ENCODE data around the gene GABBR2. TPM values are rescaled to one million over a fixed set of nuclear protein-coding genes. Genes with fewer than 3 reads are reported as not detected.

GABBR2 gene
- total and polyA plus RNA-seq, 9 of the 15 experiments (the other 6 are each of a cell fraction or from before 2014, with no cell fraction given): 0.15 to 1.9 (median 0.32) TPM

GRCh38 chr9:98375138-98375726 is 333.5 kb downstream of the GABBR2 start (continued):
- TF ChIP-seq, protein P1, sequence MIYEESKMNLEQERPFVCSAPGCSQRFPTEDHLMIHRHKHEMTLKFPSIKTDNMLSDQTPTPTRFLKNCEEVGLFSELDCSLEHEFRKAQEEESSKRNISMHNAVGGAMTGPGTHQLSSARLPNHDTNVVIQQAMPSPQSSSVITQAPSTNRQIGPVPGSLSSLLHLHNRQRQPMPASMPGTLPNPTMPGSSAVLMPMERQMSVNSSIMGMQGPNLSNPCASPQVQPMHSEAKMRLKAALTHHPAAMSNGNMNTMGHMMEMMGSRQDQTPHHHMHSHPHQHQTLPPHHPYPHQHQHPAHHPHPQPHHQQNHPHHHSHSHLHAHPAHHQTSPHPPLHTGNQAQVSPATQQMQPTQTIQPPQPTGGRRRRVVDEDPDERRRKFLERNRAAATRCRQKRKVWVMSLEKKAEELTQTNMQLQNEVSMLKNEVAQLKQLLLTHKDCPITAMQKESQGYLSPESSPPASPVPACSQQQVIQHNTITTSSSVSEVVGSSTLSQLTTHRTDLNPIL (CRISPR knock-in tag; IDR thresholded peaks at IDR 0.05): no peak
- no peak for TF ChIP-seq KAT7 (CRISPR knock-in tag; IDR thresholded peaks at IDR 0.05; ENCODE audit: borderline replicate concordance)
- TF ChIP-seq POU5F1 (IDR thresholded peaks at IDR 0.05; ENCODE audit: borderline replicate concordance, low read depth, low read length, partially characterized antibody): no peak
- TF ChIP-seq KLF10 (CRISPR knock-in tag; IDR thresholded peaks at IDR 0.05): no peak
- TF ChIP-seq CREM (IDR thresholded peaks at IDR 0.05; ENCODE audit: low read depth): peak; percentile 81
- no peak for TF ChIP-seq E2F3 (CRISPR knock-in tag; IDR thresholded peaks at IDR 0.05)
- TF ChIP-seq, protein P2, sequence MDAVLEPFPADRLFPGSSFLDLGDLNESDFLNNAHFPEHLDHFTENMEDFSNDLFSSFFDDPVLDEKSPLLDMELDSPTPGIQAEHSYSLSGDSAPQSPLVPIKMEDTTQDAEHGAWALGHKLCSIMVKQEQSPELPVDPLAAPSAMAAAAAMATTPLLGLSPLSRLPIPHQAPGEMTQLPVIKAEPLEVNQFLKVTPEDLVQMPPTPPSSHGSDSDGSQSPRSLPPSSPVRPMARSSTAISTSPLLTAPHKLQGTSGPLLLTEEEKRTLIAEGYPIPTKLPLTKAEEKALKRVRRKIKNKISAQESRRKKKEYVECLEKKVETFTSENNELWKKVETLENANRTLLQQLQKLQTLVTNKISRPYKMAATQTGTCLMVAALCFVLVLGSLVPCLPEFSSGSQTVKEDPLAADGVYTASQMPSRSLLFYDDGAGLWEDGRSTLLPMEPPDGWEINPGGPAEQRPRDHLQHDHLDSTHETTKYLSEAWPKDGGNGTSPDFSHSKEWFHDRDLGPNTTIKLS (IDR thresholded peaks at IDR 0.05; ENCODE audit: borderline replicate concordance, low read depth): 0 out of 2 replicates have a peak, but pooled peaks have one; percentile 8
- TF ChIP-seq, protein P3, sequence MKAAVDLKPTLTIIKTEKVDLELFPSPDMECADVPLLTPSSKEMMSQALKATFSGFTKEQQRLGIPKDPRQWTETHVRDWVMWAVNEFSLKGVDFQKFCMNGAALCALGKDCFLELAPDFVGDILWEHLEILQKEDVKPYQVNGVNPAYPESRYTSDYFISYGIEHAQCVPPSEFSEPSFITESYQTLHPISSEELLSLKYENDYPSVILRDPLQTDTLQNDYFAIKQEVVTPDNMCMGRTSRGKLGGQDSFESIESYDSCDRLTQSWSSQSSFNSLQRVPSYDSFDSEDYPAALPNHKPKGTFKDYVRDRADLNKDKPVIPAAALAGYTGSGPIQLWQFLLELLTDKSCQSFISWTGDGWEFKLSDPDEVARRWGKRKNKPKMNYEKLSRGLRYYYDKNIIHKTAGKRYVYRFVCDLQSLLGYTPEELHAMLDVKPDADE (conservative IDR thresholded peaks at IDR 0.05; ENCODE audit: control insufficient read depth, low read depth, low read length): no peak
- no peak for TF ChIP-seq MAFF (IDR thresholded peaks at IDR 0.05; ENCODE audit: low read length)
- TF ChIP-seq HLTF (IDR thresholded peaks at IDR 0.05): no peak
- no peak for TF ChIP-seq ETV1 (tag; conservative IDR thresholded peaks at IDR 0.05; ENCODE audit: low read depth)
- TF ChIP-seq NR3C1 (CRISPR knock-in tag; IDR thresholded peaks at IDR 0.05): no peak
- no peak for TF ChIP-seq PRDM10 (IDR thresholded peaks at IDR 0.05; ENCODE audit: partially characterized antibody)
- no peak for TF ChIP-seq SIRT6 (IDR thresholded peaks at IDR 0.05; ENCODE audit: low read depth, low read length)
- no peak for TF ChIP-seq HNRNPH1 (optimal IDR thresholded peaks at IDR 0.05; ENCODE audit: low read depth, low read length)

All from K562 (cell line).